Measurements from ENCODE around the gene SLIT3. TPM values are rescaled to one million over a fixed set of nuclear protein-coding genes. Genes with fewer than 3 reads are reported as not detected.

Gene SLIT3
- total RNA-seq, 1 donor from 2014 or later: 3.3 TPM

DNA sequence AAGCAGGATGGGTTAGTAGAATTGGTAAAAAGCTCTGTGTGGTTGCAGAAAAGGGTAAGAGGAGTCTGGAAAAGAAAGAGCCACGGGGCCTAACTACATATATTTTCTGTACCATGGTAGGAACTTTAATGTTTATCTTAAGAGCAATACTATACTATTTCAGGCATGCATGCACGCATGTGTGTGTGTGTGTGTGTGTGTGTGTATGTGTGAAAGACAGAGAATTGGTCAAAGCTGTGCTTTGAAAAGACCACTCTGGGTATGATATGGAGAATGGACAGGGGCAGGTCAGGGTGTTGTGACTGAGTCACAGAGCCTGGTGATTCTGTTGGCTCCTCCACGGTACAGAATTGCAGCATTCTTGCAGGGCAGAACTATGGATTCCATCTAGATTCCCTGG is 339.3 kb downstream of the SLIT3 start:
- no peak for DNase-seq (ENCODE audit: low read depth)

- DNase-seq (ENCODE audit: low read depth): no peak
These were observed 340.4 kb downstream of the SLIT3 start for GRCh38 chr5:168960497-168960896.

GRCh38 chr5:168953351-168953750 is 347.6 kb downstream of the SLIT3 start:
- no peak for DNase-seq (ENCODE audit: low read depth)

- DNase-seq (ENCODE audit: low read depth): no peak
These were observed 348.7 kb downstream of the SLIT3 start for GRCh38 chr5:168952196-168952595.

GRCh38 chr5:168951769-168952168 is 349.2 kb downstream of the SLIT3 start:
- DNase-seq (ENCODE audit: low read depth): no peak

- DNase-seq (ENCODE audit: low read depth): peak; percentile 18
These were observed 349.6 kb downstream of the SLIT3 start for GRCh38 chr5:168951356-168951755.

DNA sequence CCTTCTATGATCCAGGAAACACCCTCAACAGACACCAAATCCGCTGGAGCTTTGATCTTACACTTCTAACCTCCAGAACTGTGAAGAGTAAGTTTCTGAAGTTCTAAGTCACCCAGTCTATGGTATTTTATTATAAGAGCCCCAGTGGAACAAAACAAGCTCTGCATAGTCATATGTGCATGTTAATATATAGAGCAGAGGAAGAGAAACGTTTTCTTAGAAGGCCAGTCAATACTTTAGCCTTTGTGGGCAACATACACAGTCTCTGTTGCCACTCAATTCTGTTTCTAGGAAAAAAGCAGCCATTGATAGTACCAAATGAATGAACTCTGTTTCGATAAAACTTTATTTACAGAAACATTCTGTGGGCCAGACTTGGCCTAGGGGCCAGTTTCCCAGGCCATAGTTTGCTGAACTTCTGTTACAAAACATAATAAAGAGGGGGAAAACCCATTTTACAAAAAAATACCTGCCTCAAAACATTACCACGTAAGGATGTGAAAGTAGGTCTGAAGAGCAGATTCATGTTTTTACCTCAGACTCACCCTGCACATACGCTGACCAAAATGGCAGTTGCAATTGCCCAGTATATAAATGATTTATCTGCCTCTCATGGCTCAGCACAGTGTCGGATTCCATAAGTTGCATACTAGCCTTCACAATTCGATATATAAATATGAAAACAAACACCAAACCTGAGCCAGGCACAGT is 350.5 kb downstream of the SLIT3 start:
- DNase-seq (ENCODE audit: low read depth): no peak

DNA sequence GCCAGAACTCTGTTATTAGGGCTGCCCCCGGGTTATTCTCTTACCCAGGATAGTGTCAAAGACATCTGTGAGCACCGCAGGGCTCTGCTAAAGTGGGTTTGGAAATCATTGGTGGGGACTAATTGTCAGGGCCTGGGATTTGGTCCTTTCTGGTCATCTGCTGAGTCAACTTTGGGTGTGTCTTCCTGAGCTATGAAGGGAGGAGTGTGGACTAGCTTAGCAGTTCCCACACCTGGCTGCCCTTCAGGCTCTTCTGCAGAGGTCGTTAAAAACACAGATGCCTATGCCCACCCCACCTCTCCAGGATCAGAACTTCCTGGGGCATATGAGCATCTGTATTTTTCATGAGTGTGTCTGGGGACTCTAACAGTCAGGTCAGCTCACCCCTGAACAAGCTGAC is 352.2 kb downstream of the SLIT3 start:
- DNase-seq (ENCODE audit: low read depth): no peak

- DNase-seq (ENCODE audit: low read depth): no peak
These were observed 353.6 kb downstream of the SLIT3 start for GRCh38 chr5:168947212-168947868.

- no peak for DNase-seq (ENCODE audit: low read depth)
These were observed 354.6 kb downstream of the SLIT3 start for GRCh38 chr5:168946363-168946762.

DNA sequence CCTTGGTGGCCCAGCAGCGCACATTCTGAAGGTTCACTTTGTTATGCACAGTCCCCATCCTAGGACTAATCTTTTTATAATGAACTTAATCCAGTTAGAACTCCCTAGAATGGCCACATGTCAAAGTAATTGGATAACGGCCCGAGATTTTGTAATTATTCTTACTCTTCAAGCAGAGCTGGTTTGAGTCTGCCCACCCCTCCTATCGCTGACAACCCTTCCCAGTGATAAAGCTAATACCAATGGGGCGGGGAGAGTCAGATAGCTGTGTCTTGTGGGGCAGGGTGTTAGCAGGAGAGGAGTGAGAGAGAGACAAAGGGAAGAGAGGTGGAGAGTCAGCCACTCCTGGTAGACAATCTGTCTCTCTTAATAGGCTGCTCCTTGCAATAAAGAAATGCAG is 356.9 kb downstream of the SLIT3 start:
- no peak for DNase-seq (ENCODE audit: low read depth)

GRCh38 chr5:168943091-168943884 is 357.7 kb downstream of the SLIT3 start:
- DNase-seq (ENCODE audit: low read depth): no peak

DNA sequence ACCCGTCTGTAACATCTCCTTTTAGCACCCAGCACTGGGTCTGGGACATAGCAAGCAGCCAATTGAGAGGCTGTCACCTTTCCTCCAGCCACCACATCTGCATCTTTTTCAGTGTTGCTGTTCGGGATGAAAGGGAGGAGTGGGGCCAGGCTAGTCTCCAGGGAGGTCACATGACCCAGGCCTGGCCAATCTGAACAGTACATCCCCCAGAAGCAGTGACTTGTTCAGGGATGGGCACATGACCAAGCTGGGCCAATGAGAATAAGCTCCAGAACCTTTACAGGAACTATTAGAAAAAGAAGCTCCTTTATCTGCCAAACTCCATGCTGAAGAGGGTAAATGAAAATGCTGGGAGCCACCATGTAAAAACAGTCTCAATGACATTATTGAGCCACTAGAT is 359.0 kb downstream of the SLIT3 start:
- no peak for DNase-seq (ENCODE audit: low read depth)

DNA sequence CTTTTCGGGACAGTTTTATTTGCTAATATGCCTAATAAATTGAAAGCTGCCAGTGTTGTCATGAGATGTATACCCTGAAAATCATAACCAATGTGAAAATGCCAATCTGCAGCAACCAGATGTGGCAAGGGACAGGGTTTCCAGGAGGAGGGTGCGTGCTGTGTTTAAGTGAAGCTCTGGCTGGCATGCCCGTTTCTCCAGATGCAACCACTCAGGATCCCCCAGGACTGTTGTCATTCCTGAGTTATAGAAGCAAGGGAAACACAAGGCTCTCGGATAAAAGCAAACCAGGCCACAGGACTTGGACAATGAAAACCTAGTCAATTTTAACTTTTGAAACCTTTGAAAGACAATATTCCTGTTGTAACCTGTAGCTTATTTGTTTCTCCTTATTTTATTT is 360.2 kb downstream of the SLIT3 start:
- no peak for DNase-seq (ENCODE audit: low read depth)

GRCh38 chr5:168939887-168940544 is 360.9 kb downstream of the SLIT3 start:
- no peak for DNase-seq (ENCODE audit: low read depth)

- no peak for DNase-seq (ENCODE audit: low read depth)
These were observed 361.7 kb downstream of the SLIT3 start for GRCh38 chr5:168939156-168939800.

- no peak for DNase-seq (ENCODE audit: low read depth)
These were observed 364.4 kb downstream of the SLIT3 start for GRCh38 chr5:168936511-168936910.

GRCh38 chr5:168935183-168935582 is 365.8 kb downstream of the SLIT3 start:
- no peak for DNase-seq (ENCODE audit: low read depth)

GRCh38 chr5:168934169-168934568 is 366.8 kb downstream of the SLIT3 start:
- peak; percentile 90 for DNase-seq (ENCODE audit: low read depth)

DNA sequence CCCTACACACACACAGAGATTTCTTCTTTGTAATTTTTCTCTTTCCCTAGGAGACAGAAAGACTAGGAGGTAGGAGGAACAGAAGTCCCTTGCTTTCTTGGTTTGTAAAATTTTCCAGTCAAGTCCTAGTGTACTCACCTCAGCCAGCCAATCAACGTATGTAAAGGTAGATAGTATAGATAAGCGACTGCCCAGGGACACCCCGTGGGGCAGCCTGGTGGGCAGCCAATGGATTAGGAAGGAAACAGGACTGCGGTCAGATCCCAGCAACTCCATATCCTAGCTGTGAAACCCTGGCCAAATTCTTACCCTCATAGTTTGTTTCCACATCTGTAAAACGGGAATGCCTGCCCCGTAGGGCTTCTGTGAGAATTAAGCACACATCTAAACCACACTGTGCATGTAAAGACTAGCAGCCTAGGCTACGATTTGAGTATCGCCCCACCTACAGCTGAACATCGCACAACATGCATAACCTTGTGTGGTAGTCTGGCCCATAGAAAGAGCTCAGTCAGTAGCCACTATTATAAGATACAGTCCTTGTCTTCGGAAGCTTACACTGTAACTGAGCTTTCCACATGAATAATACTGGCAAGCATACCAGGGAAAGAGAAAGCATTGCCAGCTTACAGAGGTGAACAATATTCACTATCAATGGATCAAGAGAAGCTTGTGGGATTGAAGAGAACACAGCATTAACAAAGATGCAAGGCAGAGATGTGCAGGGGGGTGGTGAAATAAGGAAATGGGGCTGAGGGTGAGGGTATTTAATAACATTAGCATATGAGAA is 368.3 kb downstream of the SLIT3 start:
- peak; percentile 51 for DNase-seq (ENCODE audit: low read depth)

Measured in renal cortical epithelial cell (primary cell).